HepG2 (cell line): Measurements from ENCODE around the gene GRM5.
"Not testable (repeated sequence)": the region's sequence is repeated elsewhere in the genome, so short reads cannot be mapped to it uniquely, and the experiment has no call there.

Experiments used
- ZNF407 ChIP-seq: sonication (generic); formaldehyde crosslinking; IDR thresholded peaks from one replicate; pipeline ENCODE4 v1.5.1; 2020; ENCODE audit warnings: mild to moderate bottlenecking, missing genetic modification reagents; ENCODE audit errors: not compliant biosample characterization
- TF ChIP-seq, protein P1 (sequence below): sonication (generic); formaldehyde crosslinking; IDR thresholded peaks from 2 replicates; pipeline ENCODE4 v1.5.0; 2020; ENCODE audit warnings: mild to moderate bottlenecking, missing genetic modification reagents, moderate library complexity
- TF ChIP-seq, protein P2 (sequence below): sonication (generic); formaldehyde crosslinking; IDR thresholded peaks from 2 replicates; pipeline ENCODE4 v1.8.1; 2022; ENCODE audit warnings: low read depth, mild to moderate bottlenecking, missing genetic modification reagents

GRCh38 chr11:89047159-89047558 is 18.6 kb downstream of the GRM5 start:
- TF ChIP-seq ZNF407 (CRISPR knock-in tag), result not testable (repeated sequence)
- TF ChIP-seq, protein P1, sequence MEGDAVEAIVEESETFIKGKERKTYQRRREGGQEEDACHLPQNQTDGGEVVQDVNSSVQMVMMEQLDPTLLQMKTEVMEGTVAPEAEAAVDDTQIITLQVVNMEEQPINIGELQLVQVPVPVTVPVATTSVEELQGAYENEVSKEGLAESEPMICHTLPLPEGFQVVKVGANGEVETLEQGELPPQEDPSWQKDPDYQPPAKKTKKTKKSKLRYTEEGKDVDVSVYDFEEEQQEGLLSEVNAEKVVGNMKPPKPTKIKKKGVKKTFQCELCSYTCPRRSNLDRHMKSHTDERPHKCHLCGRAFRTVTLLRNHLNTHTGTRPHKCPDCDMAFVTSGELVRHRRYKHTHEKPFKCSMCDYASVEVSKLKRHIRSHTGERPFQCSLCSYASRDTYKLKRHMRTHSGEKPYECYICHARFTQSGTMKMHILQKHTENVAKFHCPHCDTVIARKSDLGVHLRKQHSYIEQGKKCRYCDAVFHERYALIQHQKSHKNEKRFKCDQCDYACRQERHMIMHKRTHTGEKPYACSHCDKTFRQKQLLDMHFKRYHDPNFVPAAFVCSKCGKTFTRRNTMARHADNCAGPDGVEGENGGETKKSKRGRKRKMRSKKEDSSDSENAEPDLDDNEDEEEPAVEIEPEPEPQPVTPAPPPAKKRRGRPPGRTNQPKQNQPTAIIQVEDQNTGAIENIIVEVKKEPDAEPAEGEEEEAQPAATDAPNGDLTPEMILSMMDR (CRISPR knock-in tag), result not testable (repeated sequence)
- TF ChIP-seq, protein P2, sequence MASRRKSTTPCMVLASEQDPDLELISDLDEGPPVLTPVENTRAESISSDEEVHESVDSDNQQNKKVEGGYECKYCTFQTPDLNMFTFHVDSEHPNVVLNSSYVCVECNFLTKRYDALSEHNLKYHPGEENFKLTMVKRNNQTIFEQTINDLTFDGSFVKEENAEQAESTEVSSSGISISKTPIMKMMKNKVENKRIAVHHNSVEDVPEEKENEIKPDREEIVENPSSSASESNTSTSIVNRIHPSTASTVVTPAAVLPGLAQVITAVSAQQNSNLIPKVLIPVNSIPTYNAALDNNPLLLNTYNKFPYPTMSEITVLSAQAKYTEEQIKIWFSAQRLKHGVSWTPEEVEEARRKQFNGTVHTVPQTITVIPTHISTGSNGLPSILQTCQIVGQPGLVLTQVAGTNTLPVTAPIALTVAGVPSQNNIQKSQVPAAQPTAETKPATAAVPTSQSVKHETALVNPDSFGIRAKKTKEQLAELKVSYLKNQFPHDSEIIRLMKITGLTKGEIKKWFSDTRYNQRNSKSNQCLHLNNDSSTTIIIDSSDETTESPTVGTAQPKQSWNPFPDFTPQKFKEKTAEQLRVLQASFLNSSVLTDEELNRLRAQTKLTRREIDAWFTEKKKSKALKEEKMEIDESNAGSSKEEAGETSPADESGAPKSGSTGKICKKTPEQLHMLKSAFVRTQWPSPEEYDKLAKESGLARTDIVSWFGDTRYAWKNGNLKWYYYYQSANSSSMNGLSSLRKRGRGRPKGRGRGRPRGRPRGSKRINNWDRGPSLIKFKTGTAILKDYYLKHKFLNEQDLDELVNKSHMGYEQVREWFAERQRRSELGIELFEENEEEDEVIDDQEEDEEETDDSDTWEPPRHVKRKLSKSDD (CRISPR knock-in tag), result not testable (repeated sequence)
